HCT116 (cell line): ENCODE measurements around the gene COBL. TPM values are rescaled to one million over a fixed set of nuclear protein-coding genes. Genes with fewer than 3 reads are reported as not detected.

ENCODE experiments used
- ATAC-seq: fragments of 200-7000 bp; cut with Tn5 transposase; 2 replicates; pipeline ENCODE4 v1.9.1; 2020; ENCODE audit warnings: mild to moderate bottlenecking, moderate library complexity
- BruUV-seq: library from RNA; stranded (reverse); fragments of 400-500 nt; replicated peaks from 2 replicates; lab custom pipeline; 2021; lab: Mats Ljungman, UMichigan
- CTCF ChIA-PET: fragments of 300-600 bp; sonication (Branson Sonifier 250); formaldehyde crosslinking; loops from one replicate; lab custom pipeline; 2021; ENCODE audit warnings: antibody characterized with exemption; lab: Charles Lee
- POLR2A ChIA-PET: fragments of 300-600, 350-600 bp; sonication (Branson Sonifier 250); formaldehyde crosslinking; loops from one replicate; lab custom pipeline; 2021; ENCODE audit warnings: antibody characterized with exemption; lab: Charles Lee
- RAD21 ChIA-PET, 2 experiments: fragments of 300-600 bp; sonication (Branson Sonifier 250); formaldehyde crosslinking; loops; one replicate each; lab custom pipeline; 2023; ENCODE audit warnings: low total read pairs in 2 of 2; ENCODE audit not compliant: uncharacterized antibody in 2 of 2, unreplicated experiment in 2 of 2, low non-redundant PET in 1 of 2; lab: Charles Lee
- DNase-seq: peaks from one replicate; pipeline ENCODE4 v3.0.0-alpha.2; 2010; ENCODE audit warnings: low read depth, low spot score
- H2AFZ ChIP-seq: fragments of 200-600 bp; shearing (Covaris generic), sonication (generic); 2 replicates; pipeline ENCODE4 v1.6.1; 2017; ENCODE audit warnings: low read depth, mixed run types, mixed read lengths, antibody characterized with exemption, low read length; ENCODE audit not compliant: poor library complexity, severe bottlenecking
- H3K27ac ChIP-seq: 2 replicates; pipeline ENCODE4 v1.5.1; 2012; ENCODE audit warnings: low read depth, low read length
- H3K27me3 ChIP-seq: fragments of 200-600 bp; sonication (generic); 2 replicates; pipeline ENCODE4 v1.6.1; 2016; ENCODE audit warnings: mixed run types, low read length, mixed read lengths; ENCODE audit not compliant: insufficient read depth
- H3K36me3 ChIP-seq, 2 experiments: fragments of 200-500 bp in 1 of 2; fragments of 200-600 bp in 1 of 2; sonication (Bioruptor generic) in 1 of 2; sonication (generic) in 1 of 2; 2 replicates each; pipeline versions ENCODE4 v1.5.1 to v1.6.1; 2014 to 2016; ENCODE audit warnings: low read length in 2 of 2, inconsistent platforms in 1 of 2, mixed read lengths in 1 of 2, mixed run types in 1 of 2; ENCODE audit not compliant: insufficient read depth in 2 of 2, control insufficient read depth in 1 of 2
- H3K4me1 ChIP-seq, 2 experiments: fragments of 200-600 bp in 1 of 2; sonication (generic) in 1 of 2; 2 replicates each; pipeline versions ENCODE4 v1.5.1 to v1.6.1; 2012 to 2017; ENCODE audit warnings: low read length in 2 of 2, inconsistent platforms in 1 of 2, mild to moderate bottlenecking in 1 of 2, mixed read lengths in 1 of 2, mixed run types in 1 of 2, moderate library complexity in 1 of 2; ENCODE audit not compliant: insufficient read depth in 2 of 2, control insufficient read depth in 1 of 2
- H3K4me2 ChIP-seq: fragments of 200-600 bp; sonication (generic); 2 replicates; pipeline ENCODE4 v1.6.1; 2017; ENCODE audit warnings: mixed run types, low read length, mixed read lengths
- H3K4me3 ChIP-seq, 2 experiments: fragments of 200-600 bp in 1 of 2; sonication (generic) in 1 of 2; replicated peaks in 1 of 2; 2 replicates each; pipeline ENCODE4 v1.5.1; 2011 to 2016; ENCODE audit warnings: low read length in 2 of 2, control low read depth in 1 of 2, low read depth in 1 of 2, mild to moderate bottlenecking in 1 of 2, mixed read lengths in 1 of 2, mixed run types in 1 of 2
- H3K79me2 ChIP-seq: fragments of 200-600 bp; sonication (generic); 2 replicates; pipeline ENCODE4 v1.6.1; 2017; ENCODE audit warnings: mild to moderate bottlenecking, mixed run types, low read length, moderate library complexity, mixed read lengths; ENCODE audit not compliant: insufficient read depth
- H3K9ac ChIP-seq: fragments of 200-600 bp; sonication (generic); 2 replicates; pipeline ENCODE4 v1.6.1; 2016; ENCODE audit warnings: low read length, mixed read lengths
- H3K9me2 ChIP-seq: fragments of 200-600 bp; sonication (generic), shearing (Covaris generic); 2 replicates; pipeline ENCODE4 v1.6.1; 2017; ENCODE audit warnings: mixed run types, mild to moderate bottlenecking, moderate library complexity; ENCODE audit not compliant: insufficient read depth
- H3K9me3 ChIP-seq, 2 experiments: fragments of 200-500 bp in 1 of 2; fragments of 200-600 bp in 1 of 2; sonication (Bioruptor generic) in 1 of 2; sonication (generic) in 1 of 2; 2 replicates each; pipeline ENCODE4 v1.6.1; 2014 to 2017; ENCODE audit warnings: low read length in 2 of 2, mixed read lengths in 2 of 2, inconsistent platforms in 1 of 2, low read depth in 1 of 2, mild to moderate bottlenecking in 1 of 2, mixed run types in 1 of 2, moderate library complexity in 1 of 2; ENCODE audit not compliant: control insufficient read depth in 1 of 2, insufficient read depth in 1 of 2
- H4K20me1 ChIP-seq: fragments of 200-600 bp; sonication (generic), shearing (Covaris generic); 2 replicates; pipeline ENCODE4 v1.6.1; 2017; ENCODE audit warnings: mixed run types, mild to moderate bottlenecking, moderate library complexity; ENCODE audit not compliant: insufficient read depth
- CEBPB ChIP-seq: IDR thresholded peaks from 2 replicates; pipeline ENCODE4 v1.6.1; 2012; ENCODE audit warnings: low read depth
- EZH2 ChIP-seq: fragments of 200-600 bp; sonication (generic); IDR thresholded peaks from 2 replicates; pipeline ENCODE4 v1.6.1; 2017; ENCODE audit warnings: antibody characterized with exemption, mixed run types
- EZH2phosphoT487 ChIP-seq: fragments of 200-600 bp; IDR thresholded peaks from 2 replicates; pipeline ENCODE4 v1.6.1; 2018; ENCODE audit warnings: antibody characterized with exemption, borderline replicate concordance
- FOSL1 ChIP-seq: IDR thresholded peaks from 2 replicates; pipeline ENCODE4 v1.6.1; 2012; ENCODE audit warnings: low read depth
- JUND ChIP-seq: IDR thresholded peaks from 2 replicates; pipeline ENCODE4 v1.6.1; 2012
- POLR2A ChIP-seq: IDR thresholded peaks from 2 replicates; pipeline ENCODE4 v1.7.0; 2011; ENCODE audit warnings: borderline replicate concordance; ENCODE audit not compliant: insufficient read depth, insufficient read length; ENCODE audit errors: extremely low read depth
- POLR2AphosphoS5 ChIP-seq: IDR thresholded peaks from 2 replicates; pipeline ENCODE4 v1.6.1; 2011; ENCODE audit warnings: mild to moderate bottlenecking, low read depth, low read length, moderate library complexity
- TCF7L2 ChIP-seq: IDR thresholded peaks from 2 replicates; pipeline ENCODE4 v1.7.0; 2011; ENCODE audit warnings: borderline replicate concordance, inconsistent platforms; ENCODE audit not compliant: insufficient read depth, insufficient read length; ENCODE audit errors: extremely low read depth
- ZFX ChIP-seq: fragments of 450-650 bp; IDR thresholded peaks from 2 replicates; pipeline ENCODE4 v1.6.1; 2017
- intact Hi-C: fragments of 100-400 bp; cut with micrococcal nuclease; formaldehyde crosslinking; loops from 2 replicates; pipeline ENCODE4 v1.10.0; 2022
- total RNA-seq: library from RNA; stranded (reverse); gene quantifications from one replicate; pipeline ENCODE4 v1.2.1, GENCODE V29; 2021; ENCODE audit not compliant: unreplicated experiment
- TF ChIP-seq, protein P1 (sequence below): IDR thresholded peaks from 2 replicates; pipeline ENCODE4 v1.6.1; 2012
- TF ChIP-seq, protein P2 (sequence below): IDR thresholded peaks from 2 replicates; pipeline ENCODE4 v1.6.1; 2012
- TF ChIP-seq, protein P3 (sequence below), 3 experiments: fragments of 200-600 bp in 1 of 3; sonication (generic) in 1 of 3; IDR thresholded peaks in 2 of 3; conservative IDR thresholded peaks in 1 of 3; 2 replicates each; pipeline ENCODE4 v1.5.1; 2012 to 2017; ENCODE audit warnings: low read depth in 2 of 3, low read length in 2 of 3, antibody characterized with exemption in 1 of 3, borderline replicate concordance in 1 of 3, control low read depth in 1 of 3, mild to moderate bottlenecking in 1 of 3, mixed read lengths in 1 of 3, mixed run types in 1 of 3, moderate library complexity in 1 of 3; ENCODE audit not compliant: insufficient read depth in 1 of 3
- TF ChIP-seq, protein P4 (sequence below): IDR thresholded peaks from 2 replicates; pipeline ENCODE4 v1.6.1; 2011; ENCODE audit warnings: mild to moderate bottlenecking, low read length, moderate library complexity; ENCODE audit not compliant: insufficient replicate concordance; ENCODE audit errors: extremely low read depth

COBL gene
- total RNA-seq, 1 experiment from 2014 or later, result 19.3 TPM

DNA sequence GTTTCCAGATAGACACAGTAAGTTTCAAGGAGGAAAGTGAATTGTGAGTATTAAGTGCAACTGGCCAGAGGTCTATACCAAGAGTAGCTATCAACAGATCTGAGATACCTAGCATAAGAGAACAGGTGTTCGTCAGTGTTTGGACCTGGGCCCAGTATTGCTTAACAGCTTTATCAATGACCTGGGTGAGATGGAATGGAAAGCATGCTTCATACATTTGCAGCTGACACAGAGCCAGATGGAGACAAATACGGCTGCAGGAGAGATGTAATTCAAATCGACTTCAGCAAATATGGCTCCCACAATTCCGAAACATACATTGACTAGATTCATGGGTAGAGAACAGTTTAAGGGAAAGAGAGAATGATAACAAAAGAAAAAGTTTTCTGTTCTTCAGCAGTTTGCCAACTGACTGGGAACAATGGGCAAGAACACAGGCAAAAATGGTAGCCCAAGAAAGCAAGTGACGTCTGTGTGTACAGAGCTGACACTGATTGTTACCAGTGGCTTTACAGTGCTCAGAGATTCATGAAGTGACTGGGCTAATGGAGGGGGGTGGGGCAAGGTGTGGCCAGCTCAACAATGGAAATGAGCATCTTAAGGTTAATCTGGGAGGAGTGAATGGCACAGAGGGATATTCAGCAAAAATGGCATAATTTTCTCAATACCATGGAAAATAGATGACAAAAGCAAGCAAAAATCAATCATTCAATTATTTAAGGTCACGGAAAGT is 28.0 kb upstream of the COBL start:
- no peaks in the 10 kb centered on the region for H3K9me2 ChIP-seq
- ATAC-seq, result no peak
- no TSS peak for BruUV-seq
- H3K9ac ChIP-seq, result no peak overlapping the region
- H2AFZ ChIP-seq, result no peak overlapping the region
- 0 out of 2 replicates have a peak, but pooled peaks have one; percentile 30 for TF ChIP-seq CEBPB
- TF ChIP-seq, protein P1, sequence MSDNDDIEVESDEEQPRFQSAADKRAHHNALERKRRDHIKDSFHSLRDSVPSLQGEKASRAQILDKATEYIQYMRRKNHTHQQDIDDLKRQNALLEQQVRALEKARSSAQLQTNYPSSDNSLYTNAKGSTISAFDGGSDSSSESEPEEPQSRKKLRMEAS, result no peak
- TF ChIP-seq POLR2A, result no peak
- TF ChIP-seq TCF7L2, result no peak
- TF ChIP-seq, all 23 proteins: peak for 1
- intact Hi-C loops, result no loop called here
- Histone ChIP-seq H3K9me3 (no peaks in the 10 kb centered on the region), H4K20me1 (no peaks in the 10 kb centered on the region), H3K4me3 (no peak overlapping the region), H3K27ac (no peak overlapping the region), H3K4me2 (no peak overlapping the region), H3K79me2 (no peaks in the 10 kb centered on the region), H3K36me3 (no peaks in the 10 kb centered on the region), H3K4me1 (peaks cover 16 to 28% of the 10 kb centered on the region in 2 experiments), H3K27me3 (no peaks in the 10 kb centered on the region)
- ChIA-PET RAD21 (no interaction called here), POLR2A (no interaction called here), CTCF (interaction anchor here (0.9 kb wide), 1 partner anchor 119 kb away, joined by 3 read pairs; no protein-coding TSS in a partner anchor)
- no peak for DNase-seq

DNA sequence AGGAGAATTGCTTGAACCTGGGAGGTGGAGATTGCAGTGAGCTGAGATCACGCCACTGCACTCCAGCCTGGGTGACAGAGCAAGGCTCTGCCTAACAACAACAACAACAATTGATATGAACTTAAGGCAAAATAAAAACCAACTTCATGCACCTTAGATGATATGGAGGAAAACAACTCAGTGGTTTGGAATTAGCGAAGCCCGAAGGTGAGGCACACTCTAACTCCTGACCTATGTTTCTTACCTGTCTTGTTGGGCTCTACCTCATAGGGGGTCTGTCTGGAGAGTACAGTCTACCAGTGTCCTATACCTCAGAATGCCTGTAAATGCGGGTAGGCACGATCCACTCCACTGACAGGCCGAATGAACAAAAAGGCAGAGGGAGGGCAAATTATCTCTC is 24.3 kb upstream of the COBL start:
- H4K20me1 ChIP-seq, result no peaks in the 10 kb centered on the region
- DNase-seq, result no peak
- H3K9ac ChIP-seq, result 0 out of 2 replicates have a peak overlapping the region, but pooled peaks have one; percentile 5
- H3K79me2 ChIP-seq, result no peaks in the 10 kb centered on the region
- H3K4me2 ChIP-seq, result peak overlapping the region; percentile 73
- H3K4me1 ChIP-seq, result peaks cover 16 to 27% of the 10 kb centered on the region in 2 experiments
- no peaks in the 10 kb centered on the region for H3K27me3 ChIP-seq
- BruUV-seq, result no TSS peak
- ChIA-PET CTCF (no interaction called here), RAD21 (no interaction called here), POLR2A (no interaction called here)
- ATAC-seq, result 0 out of 2 replicates have a peak, but pooled peaks have one; percentile 4
- peak overlapping the region in 1 of 2 experiments; percentile 34; a peak in 2 of 4 replicates for H3K4me3 ChIP-seq
- peak overlapping the region; percentile 50; the same call in 1 of the 2 replicates for H3K27ac ChIP-seq
- no peaks in the 10 kb centered on the region for H3K9me3 ChIP-seq
- no peaks in the 10 kb centered on the region for H3K36me3 ChIP-seq
- H2AFZ ChIP-seq, result peak overlapping the region; percentile 32
- intact Hi-C loops, result no loop called here
- H3K9me2 ChIP-seq, result no peaks in the 10 kb centered on the region
- TF ChIP-seq, protein P2, sequence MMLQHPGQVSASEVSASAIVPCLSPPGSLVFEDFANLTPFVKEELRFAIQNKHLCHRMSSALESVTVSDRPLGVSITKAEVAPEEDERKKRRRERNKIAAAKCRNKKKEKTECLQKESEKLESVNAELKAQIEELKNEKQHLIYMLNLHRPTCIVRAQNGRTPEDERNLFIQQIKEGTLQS, result no peak
- TF ChIP-seq ZFX (no peak), POLR2AphosphoS5 (no peak), FOSL1 (no peak), EZH2 (no peak), JUND (no peak), EZH2phosphoT487 (no peak), POLR2A (no peak)
- TF ChIP-seq, protein P3, sequence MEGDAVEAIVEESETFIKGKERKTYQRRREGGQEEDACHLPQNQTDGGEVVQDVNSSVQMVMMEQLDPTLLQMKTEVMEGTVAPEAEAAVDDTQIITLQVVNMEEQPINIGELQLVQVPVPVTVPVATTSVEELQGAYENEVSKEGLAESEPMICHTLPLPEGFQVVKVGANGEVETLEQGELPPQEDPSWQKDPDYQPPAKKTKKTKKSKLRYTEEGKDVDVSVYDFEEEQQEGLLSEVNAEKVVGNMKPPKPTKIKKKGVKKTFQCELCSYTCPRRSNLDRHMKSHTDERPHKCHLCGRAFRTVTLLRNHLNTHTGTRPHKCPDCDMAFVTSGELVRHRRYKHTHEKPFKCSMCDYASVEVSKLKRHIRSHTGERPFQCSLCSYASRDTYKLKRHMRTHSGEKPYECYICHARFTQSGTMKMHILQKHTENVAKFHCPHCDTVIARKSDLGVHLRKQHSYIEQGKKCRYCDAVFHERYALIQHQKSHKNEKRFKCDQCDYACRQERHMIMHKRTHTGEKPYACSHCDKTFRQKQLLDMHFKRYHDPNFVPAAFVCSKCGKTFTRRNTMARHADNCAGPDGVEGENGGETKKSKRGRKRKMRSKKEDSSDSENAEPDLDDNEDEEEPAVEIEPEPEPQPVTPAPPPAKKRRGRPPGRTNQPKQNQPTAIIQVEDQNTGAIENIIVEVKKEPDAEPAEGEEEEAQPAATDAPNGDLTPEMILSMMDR (IDR thresholded peaks at IDR 0.05 in 2 of 3, conservative IDR thresholded peaks at IDR 0.05 in 1 of 3; ENCODE audit: borderline replicate concordance in 1 of 3, insufficient read depth in 1 of 3, low read depth in 2 of 3, low read length in 2 of 3), result no peak
- TF ChIP-seq, protein P4, sequence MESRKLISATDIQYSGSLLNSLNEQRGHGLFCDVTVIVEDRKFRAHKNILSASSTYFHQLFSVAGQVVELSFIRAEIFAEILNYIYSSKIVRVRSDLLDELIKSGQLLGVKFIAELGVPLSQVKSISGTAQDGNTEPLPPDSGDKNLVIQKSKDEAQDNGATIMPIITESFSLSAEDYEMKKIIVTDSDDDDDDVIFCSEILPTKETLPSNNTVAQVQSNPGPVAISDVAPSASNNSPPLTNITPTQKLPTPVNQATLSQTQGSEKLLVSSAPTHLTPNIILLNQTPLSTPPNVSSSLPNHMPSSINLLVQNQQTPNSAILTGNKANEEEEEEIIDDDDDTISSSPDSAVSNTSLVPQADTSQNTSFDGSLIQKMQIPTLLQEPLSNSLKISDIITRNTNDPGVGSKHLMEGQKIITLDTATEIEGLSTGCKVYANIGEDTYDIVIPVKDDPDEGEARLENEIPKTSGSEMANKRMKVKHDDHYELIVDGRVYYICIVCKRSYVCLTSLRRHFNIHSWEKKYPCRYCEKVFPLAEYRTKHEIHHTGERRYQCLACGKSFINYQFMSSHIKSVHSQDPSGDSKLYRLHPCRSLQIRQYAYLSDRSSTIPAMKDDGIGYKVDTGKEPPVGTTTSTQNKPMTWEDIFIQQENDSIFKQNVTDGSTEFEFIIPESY, result no peak
